ENCODE data around the gene HAPLN1.

HAPLN1 gene

GRCh38 chr5:83718195-83718825 lies 2.3 kb downstream of the HAPLN1 start:
- TF ChIP-seq RAD21 (IDR thresholded peaks at IDR 0.05; ENCODE audit: low read depth) (peak; percentile 86), FOXM1 (IDR thresholded peaks at IDR 0.05; ENCODE audit: borderline replicate concordance, low read depth) (no peak)

- TF ChIP-seq MAX (IDR thresholded peaks at IDR 0.05) (no peak), CEBPB (IDR thresholded peaks at IDR 0.05) (no peak), EP300 (IDR thresholded peaks at IDR 0.05; ENCODE audit: borderline replicate concordance) (no peak), ZBTB7A (IDR thresholded peaks at IDR 0.05; ENCODE audit: low read depth) (no peak), EGR1 (IDR thresholded peaks at IDR 0.05) (no peak), TCF12 (IDR thresholded peaks at IDR 0.05; ENCODE audit: low read depth) (no peak), TEAD4 (IDR thresholded peaks at IDR 0.05) (no peak), CREB1 (IDR thresholded peaks at IDR 0.05; ENCODE audit: low read depth) (no peak), USF1 (IDR thresholded peaks at IDR 0.05) (no peak), NFIC (IDR thresholded peaks at IDR 0.05) (no peak), YY1 (IDR thresholded peaks at IDR 0.05; ENCODE audit: low read depth) (no peak), RAD21 (IDR thresholded peaks at IDR 0.05; ENCODE audit: low read depth) (no peak)
- TF ChIP-seq, protein P1, sequence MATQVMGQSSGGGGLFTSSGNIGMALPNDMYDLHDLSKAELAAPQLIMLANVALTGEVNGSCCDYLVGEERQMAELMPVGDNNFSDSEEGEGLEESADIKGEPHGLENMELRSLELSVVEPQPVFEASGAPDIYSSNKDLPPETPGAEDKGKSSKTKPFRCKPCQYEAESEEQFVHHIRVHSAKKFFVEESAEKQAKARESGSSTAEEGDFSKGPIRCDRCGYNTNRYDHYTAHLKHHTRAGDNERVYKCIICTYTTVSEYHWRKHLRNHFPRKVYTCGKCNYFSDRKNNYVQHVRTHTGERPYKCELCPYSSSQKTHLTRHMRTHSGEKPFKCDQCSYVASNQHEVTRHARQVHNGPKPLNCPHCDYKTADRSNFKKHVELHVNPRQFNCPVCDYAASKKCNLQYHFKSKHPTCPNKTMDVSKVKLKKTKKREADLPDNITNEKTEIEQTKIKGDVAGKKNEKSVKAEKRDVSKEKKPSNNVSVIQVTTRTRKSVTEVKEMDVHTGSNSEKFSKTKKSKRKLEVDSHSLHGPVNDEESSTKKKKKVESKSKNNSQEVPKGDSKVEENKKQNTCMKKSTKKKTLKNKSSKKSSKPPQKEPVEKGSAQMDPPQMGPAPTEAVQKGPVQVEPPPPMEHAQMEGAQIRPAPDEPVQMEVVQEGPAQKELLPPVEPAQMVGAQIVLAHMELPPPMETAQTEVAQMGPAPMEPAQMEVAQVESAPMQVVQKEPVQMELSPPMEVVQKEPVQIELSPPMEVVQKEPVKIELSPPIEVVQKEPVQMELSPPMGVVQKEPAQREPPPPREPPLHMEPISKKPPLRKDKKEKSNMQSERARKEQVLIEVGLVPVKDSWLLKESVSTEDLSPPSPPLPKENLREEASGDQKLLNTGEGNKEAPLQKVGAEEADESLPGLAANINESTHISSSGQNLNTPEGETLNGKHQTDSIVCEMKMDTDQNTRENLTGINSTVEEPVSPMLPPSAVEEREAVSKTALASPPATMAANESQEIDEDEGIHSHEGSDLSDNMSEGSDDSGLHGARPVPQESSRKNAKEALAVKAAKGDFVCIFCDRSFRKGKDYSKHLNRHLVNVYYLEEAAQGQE (IDR thresholded peaks at IDR 0.05; ENCODE audit: low read depth), result no peak
These were observed 5.2 kb downstream of the HAPLN1 start for GRCh38 chr5:83715236-83716065.

DNA sequence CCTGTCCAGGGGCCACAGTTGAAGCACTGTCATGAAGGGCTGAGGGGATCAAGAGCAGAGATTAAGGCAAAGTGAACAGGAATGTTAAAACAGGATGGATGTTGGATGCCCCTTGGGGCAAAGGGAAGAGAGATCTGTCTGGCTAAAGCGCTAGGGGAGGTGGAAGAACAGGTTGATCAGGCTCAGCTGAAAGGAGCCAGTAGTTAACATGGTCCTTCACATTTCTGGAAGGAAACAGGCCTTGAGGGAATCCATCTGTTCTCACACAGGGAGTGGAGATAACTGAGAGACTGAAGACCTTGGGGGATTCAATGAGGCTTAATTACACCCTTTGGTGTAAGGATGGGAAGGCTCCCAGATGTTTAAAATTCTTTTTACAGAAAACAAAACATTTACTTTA lies 5.8 kb downstream of the HAPLN1 start:
- TF ChIP-seq TAF1 (IDR thresholded peaks at IDR 0.05; ENCODE audit: low read depth), result no peak
- TF ChIP-seq EGR1 (IDR thresholded peaks at IDR 0.05), result no peak
- TF ChIP-seq NFIC (IDR thresholded peaks at IDR 0.05), result no peak

- TF ChIP-seq RAD21 (IDR thresholded peaks at IDR 0.05; ENCODE audit: low read depth) (peak; percentile 54), TCF12 (IDR thresholded peaks at IDR 0.05; ENCODE audit: low read depth) (no peak)
These were observed 8.6 kb downstream of the HAPLN1 start for GRCh38 chr5:83711982-83712601.

DNA sequence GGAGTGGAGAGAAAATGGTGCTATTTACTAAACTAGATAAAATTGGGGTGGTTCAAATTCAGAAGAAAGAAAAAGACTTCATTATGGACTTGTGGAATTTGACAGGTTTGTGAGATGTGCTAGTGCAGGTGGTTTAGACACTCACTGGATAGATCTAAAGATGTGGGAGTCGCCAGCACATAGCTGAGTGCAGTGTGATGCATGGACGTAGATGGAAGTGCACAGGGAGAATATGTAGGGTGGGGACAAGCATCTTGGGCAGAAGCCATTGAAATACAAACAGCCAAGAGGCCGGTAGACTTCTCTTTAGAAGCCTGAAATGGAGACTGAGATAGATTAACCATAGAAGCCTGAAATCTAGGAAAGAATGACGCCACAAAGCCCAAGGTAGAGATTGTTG lies 10.7 kb downstream of the HAPLN1 start:
- TF ChIP-seq, protein P1 (IDR thresholded peaks at IDR 0.05; ENCODE audit: low read depth), result no peak
- no peak for TF ChIP-seq NFIC (IDR thresholded peaks at IDR 0.05)
- no peak for TF ChIP-seq TAF1 (IDR thresholded peaks at IDR 0.05; ENCODE audit: low read depth)
- TF ChIP-seq EGR1 (IDR thresholded peaks at IDR 0.05), result no peak
- TF ChIP-seq TEAD4 (IDR thresholded peaks at IDR 0.05), result no peak
- no peak for TF ChIP-seq YY1 (IDR thresholded peaks at IDR 0.05; ENCODE audit: low read depth)
- TF ChIP-seq TCF12 (IDR thresholded peaks at IDR 0.05; ENCODE audit: low read depth), result no peak
- TF ChIP-seq MAX (IDR thresholded peaks at IDR 0.05), result no peak
- no peak for TF ChIP-seq USF1 (IDR thresholded peaks at IDR 0.05)
- no peak for TF ChIP-seq ZBTB7A (IDR thresholded peaks at IDR 0.05; ENCODE audit: low read depth)
- TF ChIP-seq RAD21 (IDR thresholded peaks at IDR 0.05; ENCODE audit: low read depth), result no peak
- TF ChIP-seq CEBPB (IDR thresholded peaks at IDR 0.05), result no peak
- no peak for TF ChIP-seq CREB1 (IDR thresholded peaks at IDR 0.05; ENCODE audit: low read depth)
- TF ChIP-seq FOXM1 (IDR thresholded peaks at IDR 0.05; ENCODE audit: borderline replicate concordance, low read depth), result no peak
- no peak for TF ChIP-seq EP300 (IDR thresholded peaks at IDR 0.05; ENCODE audit: borderline replicate concordance)

DNA sequence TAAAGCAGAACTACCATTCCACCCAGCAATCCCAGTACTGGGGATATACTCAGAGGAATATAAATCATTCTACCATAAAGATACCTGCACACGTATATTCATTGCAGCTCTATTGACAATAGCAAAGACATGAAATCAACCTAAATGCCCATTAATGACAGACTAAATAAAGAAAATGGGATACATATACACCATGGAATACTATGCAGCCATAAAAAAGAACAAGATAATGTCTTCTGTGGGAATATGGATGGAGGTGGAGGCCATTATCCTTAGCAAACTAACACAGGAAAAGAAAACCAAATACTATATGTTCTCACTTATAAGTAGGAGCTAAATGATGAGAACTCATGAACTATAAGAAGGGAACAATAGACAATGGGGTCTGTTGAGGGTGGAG lies 12.5 kb downstream of the HAPLN1 start:
- no peak for TF ChIP-seq TAF1 (IDR thresholded peaks at IDR 0.05; ENCODE audit: low read depth)
- TF ChIP-seq ZBTB7A (IDR thresholded peaks at IDR 0.05; ENCODE audit: low read depth), result no peak
- TF ChIP-seq FOXM1 (IDR thresholded peaks at IDR 0.05; ENCODE audit: borderline replicate concordance, low read depth), result no peak
- TF ChIP-seq EP300 (IDR thresholded peaks at IDR 0.05; ENCODE audit: borderline replicate concordance), result no peak
- no peak for TF ChIP-seq TCF12 (IDR thresholded peaks at IDR 0.05; ENCODE audit: low read depth)
- no peak for TF ChIP-seq MAX (IDR thresholded peaks at IDR 0.05)
- TF ChIP-seq USF1 (IDR thresholded peaks at IDR 0.05), result no peak
- no peak for TF ChIP-seq CREB1 (IDR thresholded peaks at IDR 0.05; ENCODE audit: low read depth)
- no peak for TF ChIP-seq EGR1 (IDR thresholded peaks at IDR 0.05)
- TF ChIP-seq, protein P1 (IDR thresholded peaks at IDR 0.05; ENCODE audit: low read depth), result no peak
- no peak for TF ChIP-seq CEBPB (IDR thresholded peaks at IDR 0.05)
- no peak for TF ChIP-seq NFIC (IDR thresholded peaks at IDR 0.05)
- TF ChIP-seq RAD21 (IDR thresholded peaks at IDR 0.05; ENCODE audit: low read depth), result no peak
- no peak for TF ChIP-seq TEAD4 (IDR thresholded peaks at IDR 0.05)
- TF ChIP-seq YY1 (IDR thresholded peaks at IDR 0.05; ENCODE audit: low read depth), result no peak

Measured in Ishikawa (cell line).